B cell (primary cell): ENCODE results near the gene GMPPB.

Experiments
- EZH2 ChIP-seq: IDR thresholded peaks from 2 replicates; pipeline ENCODE4 v1.6.1; 2012; ENCODE audit warnings: borderline replicate concordance, low read depth, mild to moderate bottlenecking, moderate library complexity, low read length; ENCODE audit not compliant: insufficient read depth, poor library complexity, severe bottlenecking
- TF ChIP-seq, protein P1 (sequence below): fragments of 200-600 bp; IDR thresholded peaks from one replicate; pipeline ENCODE4 v1.8.0; 2022; ENCODE audit warnings: antibody characterized with exemption, mild to moderate bottlenecking

DNA sequence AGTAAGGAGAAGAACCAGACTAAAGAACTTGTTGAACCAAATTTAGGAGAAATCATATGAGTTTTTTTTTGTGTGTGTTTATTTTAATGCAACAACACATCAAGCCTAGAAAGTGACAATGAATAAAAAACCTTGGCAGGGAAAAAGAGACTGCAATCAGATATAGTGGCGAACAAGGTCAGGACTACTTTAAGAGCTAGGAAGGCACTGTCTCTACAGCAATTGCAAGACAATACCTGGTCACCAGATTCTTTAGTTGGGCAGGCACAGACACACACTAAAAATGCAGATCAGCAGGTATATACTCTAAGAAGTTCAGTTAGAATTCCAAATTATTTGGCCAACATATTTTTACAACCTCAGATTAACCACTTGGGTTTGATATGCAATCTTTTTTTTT is 30.8 kb upstream of the GMPPB start:
- TF ChIP-seq, protein P1, sequence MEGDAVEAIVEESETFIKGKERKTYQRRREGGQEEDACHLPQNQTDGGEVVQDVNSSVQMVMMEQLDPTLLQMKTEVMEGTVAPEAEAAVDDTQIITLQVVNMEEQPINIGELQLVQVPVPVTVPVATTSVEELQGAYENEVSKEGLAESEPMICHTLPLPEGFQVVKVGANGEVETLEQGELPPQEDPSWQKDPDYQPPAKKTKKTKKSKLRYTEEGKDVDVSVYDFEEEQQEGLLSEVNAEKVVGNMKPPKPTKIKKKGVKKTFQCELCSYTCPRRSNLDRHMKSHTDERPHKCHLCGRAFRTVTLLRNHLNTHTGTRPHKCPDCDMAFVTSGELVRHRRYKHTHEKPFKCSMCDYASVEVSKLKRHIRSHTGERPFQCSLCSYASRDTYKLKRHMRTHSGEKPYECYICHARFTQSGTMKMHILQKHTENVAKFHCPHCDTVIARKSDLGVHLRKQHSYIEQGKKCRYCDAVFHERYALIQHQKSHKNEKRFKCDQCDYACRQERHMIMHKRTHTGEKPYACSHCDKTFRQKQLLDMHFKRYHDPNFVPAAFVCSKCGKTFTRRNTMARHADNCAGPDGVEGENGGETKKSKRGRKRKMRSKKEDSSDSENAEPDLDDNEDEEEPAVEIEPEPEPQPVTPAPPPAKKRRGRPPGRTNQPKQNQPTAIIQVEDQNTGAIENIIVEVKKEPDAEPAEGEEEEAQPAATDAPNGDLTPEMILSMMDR: no peak
- no peak for TF ChIP-seq EZH2
